GM18870 (cell line): ENCODE data around the gene FAM169A.
"Not testable (repeated sequence)": the region's sequence is repeated elsewhere in the genome, so short reads cannot be mapped to it uniquely, and the experiment has no call there.

Experiments used
- ATAC-seq: cut with Tn5 transposase; IDR thresholded peaks from one replicate; pipeline ENCODE4 v1.9.1; 2021; ENCODE audit warnings: moderate library complexity; ENCODE audit not compliant: unreplicated experiment

Gene FAM169A

GRCh38 chr5:74865804-74866595 is at the start of gene FAM169A:
TSS of gene FAM169A (minus strand) at chr5:74866387. CDS start at chr5:74841676, 24,711 bp downstream.
- ATAC-seq, result no peak

- ATAC-seq, result no peak
Observed at GRCh38 chr5:74915488-74915887, 49.3 kb upstream of the FAM169A start.

- ATAC-seq, result not testable (repeated sequence)
Observed at GRCh38 chr5:74911421-74911820, 45.2 kb upstream of the FAM169A start.

GRCh38 chr5:74909888-74910287 is 43.7 kb upstream of the FAM169A start:
- ATAC-seq, result not testable (repeated sequence)

GRCh38 chr5:74908237-74908636 is 42.0 kb upstream of the FAM169A start:
- ATAC-seq, result not testable (repeated sequence)

- ATAC-seq, result not testable (repeated sequence)
Observed at GRCh38 chr5:74904713-74905112, 38.5 kb upstream of the FAM169A start.

GRCh38 chr5:74903165-74903787 is 37.1 kb upstream of the FAM169A start:
- ATAC-seq, result no peak

GRCh38 chr5:74897049-74897448 is 30.9 kb upstream of the FAM169A start:
- ATAC-seq, result no peak

- ATAC-seq, result no peak
Observed at GRCh38 chr5:74895906-74896305, 29.7 kb upstream of the FAM169A start.

- no peak for ATAC-seq
Observed at GRCh38 chr5:74894351-74894750, 28.2 kb upstream of the FAM169A start.

GRCh38 chr5:74892921-74893320 is 26.7 kb upstream of the FAM169A start:
- ATAC-seq, result no peak

- ATAC-seq, result peak; percentile 92
Observed at GRCh38 chr5:74889523-74890105, 23.4 kb upstream of the FAM169A start.

- ATAC-seq, result no peak
Observed at GRCh38 chr5:74888117-74888516, 21.9 kb upstream of the FAM169A start.

- ATAC-seq, result no peak
Observed at GRCh38 chr5:74885170-74885569, 19.0 kb upstream of the FAM169A start.

GRCh38 chr5:74882379-74883134 is 16.4 kb upstream of the FAM169A start:
- not testable (repeated sequence) for ATAC-seq

- no peak for ATAC-seq
Observed at GRCh38 chr5:74877624-74878304, 11.6 kb upstream of the FAM169A start.

GRCh38 chr5:74875994-74876791 is 10.0 kb upstream of the FAM169A start:
- ATAC-seq, result no peak

- no peak for ATAC-seq
Observed at GRCh38 chr5:74873525-74874249, 7.5 kb upstream of the FAM169A start.
